ENCODE measurements around the gene LAPTM5.

Gene LAPTM5

GRCh38 chr1:30693822-30694221 lies 63.8 kb downstream of the LAPTM5 start:
- H3K4me3 ChIP-seq (ENCODE audit: low read depth, low read length): no peak overlapping the region
- DNase-seq (ENCODE audit: low read depth): no peak
- no peak for TF ChIP-seq CTCF (IDR thresholded peaks at IDR 0.05; ENCODE audit: insufficient read depth, low read depth, low read length, missing control alignments)

GRCh38 chr1:30693366-30693765 lies 64.2 kb downstream of the LAPTM5 start:
- no peak for TF ChIP-seq CTCF (IDR thresholded peaks at IDR 0.05; ENCODE audit: insufficient read depth, low read depth, low read length, missing control alignments)
- no peak for DNase-seq (ENCODE audit: low read depth)
- no peak overlapping the region for H3K4me3 ChIP-seq (ENCODE audit: low read depth, low read length)

- no peak for TF ChIP-seq CTCF (IDR thresholded peaks at IDR 0.05; ENCODE audit: insufficient read depth, low read depth, low read length, missing control alignments)
- no peak for DNase-seq (ENCODE audit: low read depth)
These were observed 64.6 kb downstream of the LAPTM5 start for GRCh38 chr1:30692948-30693301.

GRCh38 chr1:30692201-30692947 lies 65.2 kb downstream of the LAPTM5 start:
- no peak overlapping the region for H3K4me3 ChIP-seq (ENCODE audit: low read depth, low read length)
- no peak for DNase-seq (ENCODE audit: low read depth)
- TF ChIP-seq CTCF (IDR thresholded peaks at IDR 0.05; ENCODE audit: insufficient read depth, low read depth, low read length, missing control alignments): no peak

More at GRCh38 chr1:30692948-30693301, 64.6 kb downstream of the LAPTM5 start:
- no peak overlapping the region for H3K4me3 ChIP-seq (ENCODE audit: low read depth, low read length)

- no peak for DNase-seq (ENCODE audit: low read depth)
- no peak for TF ChIP-seq CTCF (IDR thresholded peaks at IDR 0.05; ENCODE audit: insufficient read depth, low read depth, low read length, missing control alignments)
- H3K4me3 ChIP-seq (ENCODE audit: low read depth, low read length): no peak overlapping the region
These were observed 66.1 kb downstream of the LAPTM5 start for GRCh38 chr1:30691480-30691879.

GRCh38 chr1:30689901-30690645 lies 67.5 kb downstream of the LAPTM5 start:
- DNase-seq (ENCODE audit: low read depth): no peak
- H3K4me3 ChIP-seq (ENCODE audit: low read depth, low read length): no peak overlapping the region
- TF ChIP-seq CTCF (IDR thresholded peaks at IDR 0.05; ENCODE audit: insufficient read depth, low read depth, low read length, missing control alignments): no peak

All from GM12865 (cell line).